ENCODE results near the gene HOXB3.

DNA sequence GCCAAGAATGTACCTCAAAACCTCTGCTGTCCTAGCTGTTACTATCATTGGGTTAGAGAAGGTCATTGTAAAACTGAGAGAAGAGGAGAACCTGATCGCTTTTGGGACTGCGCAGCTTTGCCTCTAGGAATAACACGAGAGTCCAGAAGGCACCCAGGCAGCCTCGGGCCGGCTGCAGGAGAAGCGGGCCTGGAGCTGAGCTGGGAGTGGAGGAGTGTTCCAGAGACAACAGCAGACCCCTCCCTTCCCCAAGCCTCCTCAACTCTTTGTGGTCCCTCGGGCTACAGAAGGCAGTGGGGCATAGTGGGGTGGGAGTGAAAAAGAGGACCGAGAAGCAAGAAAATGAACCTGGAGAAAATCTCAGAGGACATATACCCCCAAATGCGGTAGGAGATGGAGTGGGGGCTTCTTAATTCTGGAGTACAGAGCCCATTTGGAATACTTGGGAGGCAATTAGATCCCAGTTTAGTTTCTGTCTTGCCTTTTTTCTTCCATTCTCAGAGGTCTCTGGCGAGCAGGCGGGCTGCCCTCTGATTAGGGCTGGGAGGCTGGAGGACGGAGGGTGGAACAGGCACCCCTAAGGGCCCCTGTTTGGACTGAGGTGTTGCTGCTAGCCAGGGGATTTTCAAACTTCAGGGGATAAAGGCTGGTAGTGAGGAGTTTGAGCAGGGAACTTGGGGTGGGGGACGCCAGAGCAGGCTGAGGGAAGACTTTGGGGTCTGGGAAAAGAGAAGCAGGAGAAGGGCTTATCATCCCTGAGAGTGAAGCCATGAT lies 31.8 kb downstream of the HOXB3 start:
- TF ChIP-seq EZH2 (IDR thresholded peaks at IDR 0.05; ENCODE audit: low read length, unreplicated experiment) (no peak), EZH2phosphoT487 (IDR thresholded peaks at IDR 0.05; ENCODE audit: borderline replicate concordance, low read length) (no peak)
- TF ChIP-seq, protein P1, sequence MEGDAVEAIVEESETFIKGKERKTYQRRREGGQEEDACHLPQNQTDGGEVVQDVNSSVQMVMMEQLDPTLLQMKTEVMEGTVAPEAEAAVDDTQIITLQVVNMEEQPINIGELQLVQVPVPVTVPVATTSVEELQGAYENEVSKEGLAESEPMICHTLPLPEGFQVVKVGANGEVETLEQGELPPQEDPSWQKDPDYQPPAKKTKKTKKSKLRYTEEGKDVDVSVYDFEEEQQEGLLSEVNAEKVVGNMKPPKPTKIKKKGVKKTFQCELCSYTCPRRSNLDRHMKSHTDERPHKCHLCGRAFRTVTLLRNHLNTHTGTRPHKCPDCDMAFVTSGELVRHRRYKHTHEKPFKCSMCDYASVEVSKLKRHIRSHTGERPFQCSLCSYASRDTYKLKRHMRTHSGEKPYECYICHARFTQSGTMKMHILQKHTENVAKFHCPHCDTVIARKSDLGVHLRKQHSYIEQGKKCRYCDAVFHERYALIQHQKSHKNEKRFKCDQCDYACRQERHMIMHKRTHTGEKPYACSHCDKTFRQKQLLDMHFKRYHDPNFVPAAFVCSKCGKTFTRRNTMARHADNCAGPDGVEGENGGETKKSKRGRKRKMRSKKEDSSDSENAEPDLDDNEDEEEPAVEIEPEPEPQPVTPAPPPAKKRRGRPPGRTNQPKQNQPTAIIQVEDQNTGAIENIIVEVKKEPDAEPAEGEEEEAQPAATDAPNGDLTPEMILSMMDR (conservative IDR thresholded peaks at IDR 0.05; ENCODE audit: low read depth, low read length) = no peak
